CD4-positive, alpha-beta memory T cell (primary cell): ENCODE data around the gene KLRB1. TPM values are rescaled to one million over a fixed set of nuclear protein-coding genes. Genes with fewer than 3 reads are reported as not detected.
"Not testable (repeated sequence)": the region's sequence is repeated elsewhere in the genome, so short reads cannot be mapped to it uniquely, and the experiment has no call there.

Source experiments
- CTCF ChIA-PET: fragments of 350-600 bp; sonication (Branson Sonifier 250); formaldehyde crosslinking; loops from one replicate; lab custom pipeline; 2021; ENCODE audit warnings: inconsistent platforms; ENCODE audit not compliant: partially characterized antibody; lab: Charles Lee
- POLR2A ChIA-PET: fragments of 350-600 bp; sonication (Branson Sonifier 250); formaldehyde crosslinking; loops from one replicate; lab custom pipeline; 2021; ENCODE audit not compliant: partially characterized antibody; lab: Charles Lee
- DNase-seq, 5 donors: peaks; one replicate each; pipeline versions ENCODE4 v3.0.0 to v3.0.0-alpha.2; 2020 to 2022; ENCODE audit warnings: mixed read lengths in 1 of 5
- H3K27ac ChIP-seq: one replicate; pipeline ENCODE4 v1.7.0; 2013; ENCODE audit warnings: low read depth, low read length
- H3K27me3 ChIP-seq: 2 replicates; pipeline ENCODE4 v1.7.0; 2013; ENCODE audit warnings: mild to moderate bottlenecking, low read length, moderate library complexity; ENCODE audit not compliant: insufficient read depth
- H3K36me3 ChIP-seq: 2 replicates; pipeline ENCODE4 v1.7.0; 2013; ENCODE audit warnings: mild to moderate bottlenecking, low read length, moderate library complexity; ENCODE audit not compliant: insufficient read depth
- H3K4me1 ChIP-seq: 2 replicates; pipeline ENCODE4 v1.7.0; 2013; ENCODE audit warnings: mild to moderate bottlenecking, low read length, moderate library complexity; ENCODE audit not compliant: insufficient read depth
- H3K4me3 ChIP-seq, 2 donors: one replicate each; pipeline ENCODE4 v1.7.0; 2013; ENCODE audit warnings: low read length in 2 of 2, mild to moderate bottlenecking in 1 of 2
- H3K9me3 ChIP-seq, 2 donors: one replicate each; pipeline ENCODE4 v1.7.0; 2013; ENCODE audit warnings: low read length in 2 of 2, control low read depth in 1 of 2; ENCODE audit not compliant: control insufficient read depth in 1 of 2
- H3K27ac Mint-ChIP-seq, 7 donors: one replicate each; pipeline ENCODE4 v1.8.0; 2020 to 2021; ENCODE audit warnings: mixed read lengths in 7 of 7, mild to moderate bottlenecking in 6 of 7, inconsistent platforms in 3 of 7, moderate library complexity in 3 of 7
- H3K27me3 Mint-ChIP-seq, 2 donors: one replicate each; pipeline ENCODE4 v1.8.0; 2020 to 2021; ENCODE audit warnings: mixed read lengths in 2 of 2
- H3K36me3 Mint-ChIP-seq, 2 donors: one replicate each; pipeline ENCODE4 v1.8.0; 2020 to 2021; ENCODE audit warnings: mixed read lengths in 2 of 2, inconsistent platforms in 1 of 2, mild to moderate bottlenecking in 1 of 2
- H3K4me1 Mint-ChIP-seq, 4 donors: one replicate each; pipeline ENCODE4 v1.8.0; 2020 to 2021; ENCODE audit warnings: mixed read lengths in 4 of 4, mild to moderate bottlenecking in 1 of 4
- H3K4me3 Mint-ChIP-seq, 8 donors: one replicate each; pipeline ENCODE4 v1.8.0; 2020 to 2021; ENCODE audit warnings: mixed read lengths in 8 of 8, mild to moderate bottlenecking in 7 of 8, moderate library complexity in 6 of 8, inconsistent platforms in 3 of 8
- H3K9me3 Mint-ChIP-seq, 8 donors: one replicate each; pipeline ENCODE4 v1.8.0; 2020 to 2021; ENCODE audit warnings: mixed read lengths in 8 of 8, mild to moderate bottlenecking in 5 of 8, inconsistent platforms in 3 of 8, moderate library complexity in 1 of 8
- intact Hi-C: fragments of 100-400 bp; cut with micrococcal nuclease; formaldehyde crosslinking; loops from one replicate; pipeline ENCODE4 v1.15.1; 2023
- polyA plus RNA-seq, 2 donors: library from polyadenylated mRNA; unstranded; fragments of 300-500 nt; fragmentation: Illumina TruSeq; gene quantifications; one replicate each; pipeline ENCODE4 v1.2.3, GENCODE V29; 2021
- total RNA-seq, 2 experiments: library from RNA; stranded (reverse); gene quantifications; one replicate each; pipeline ENCODE4 v1.2.3, GENCODE V29; 2021

The KLRB1 gene
- total and polyA plus RNA-seq, 4 experiments from 2014 or later: 62.2 to 196 (median 98.0) TPM

DNA sequence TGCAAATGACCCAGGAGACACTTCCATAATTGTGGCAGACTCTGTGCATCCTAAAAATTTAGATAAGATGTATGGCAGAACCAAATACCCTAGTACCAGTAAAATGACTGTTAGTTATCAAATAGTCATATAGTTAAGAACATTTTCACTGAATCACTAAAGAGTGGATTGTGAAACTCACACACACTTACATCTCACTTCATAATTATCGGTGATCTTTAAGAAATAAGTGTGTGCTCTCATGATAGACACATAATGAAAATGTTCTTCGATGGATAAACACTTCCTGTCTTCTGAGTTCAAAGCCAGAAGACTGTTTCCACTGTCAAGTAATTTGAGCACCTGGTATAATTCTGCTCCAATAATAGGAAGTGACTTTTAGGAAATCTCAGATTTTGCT lies 19.1 kb upstream of the KLRB1 start:
- Histone ChIP-seq H3K27ac (no peak overlapping the region), H3K27me3 (no peaks in the 10 kb centered on the region), H3K4me3 (no peak overlapping the region), H3K4me1 (peaks cover 8% of the 10 kb centered on the region), H3K36me3 (no peaks in the 10 kb centered on the region), H3K9me3 (no peaks in the 10 kb centered on the region)
- no peaks in the 10 kb centered on the region for H3K27me3 Mint-ChIP-seq
- CTCF ChIA-PET: no interaction called here
- POLR2A ChIA-PET: interaction anchor here (2.2 kb wide), 1 partner anchor 12 kb away, joined by 7 read pairs; no protein-coding TSS in a partner anchor
- H3K36me3 Mint-ChIP-seq: peaks cover 17 to 31% of the 10 kb centered on the region in 2 donors
- peaks cover 3 to 34% (median 21%) of the 10 kb centered on the region in 4 donors for H3K4me1 Mint-ChIP-seq
- no peak overlapping the region for H3K27ac Mint-ChIP-seq
- no peak overlapping the region for H3K4me3 Mint-ChIP-seq
- H3K9me3 Mint-ChIP-seq: peaks cover 0 to 27% (median 12%) of the 10 kb centered on the region in 8 donors
- no peak for DNase-seq
- intact Hi-C loops: no loop called here

DNA sequence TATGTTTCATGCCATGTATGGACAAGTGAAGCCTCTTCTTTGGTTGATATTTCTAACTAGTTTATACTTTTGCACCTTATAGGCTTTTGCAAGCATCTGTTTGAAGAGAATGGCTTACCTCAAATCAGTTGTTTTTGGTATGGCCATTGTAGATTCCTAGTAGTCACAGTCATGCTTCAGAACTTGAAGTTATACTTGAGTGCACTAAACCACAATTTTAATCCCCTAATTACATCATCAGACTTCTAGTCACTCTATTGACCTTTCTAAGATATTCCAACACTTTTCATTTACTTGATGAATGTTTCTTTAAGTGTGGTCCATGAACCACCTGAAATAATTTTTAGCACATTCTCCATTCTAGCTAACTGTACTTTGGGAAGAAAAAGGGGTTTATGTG lies 18.6 kb upstream of the KLRB1 start:
- no peak overlapping the region for H3K27ac ChIP-seq
- DNase-seq: no peak
- Mint-ChIP-seq H3K27me3 (no peaks in the 10 kb centered on the region), H3K27ac (peak overlapping the region in 1 of 7 donors; percentile 37), H3K36me3 (peaks cover 17 to 34% of the 10 kb centered on the region in 2 donors), H3K4me3 (no peak overlapping the region), H3K4me1 (peaks cover 3 to 30% (median 17%) of the 10 kb centered on the region in 4 donors), H3K9me3 (peaks cover 0 to 27% (median 12%) of the 10 kb centered on the region in 8 donors)
- intact Hi-C loops: no loop called here
- POLR2A ChIA-PET: interaction anchor here (1.2 to 2.2 kb wide), 3 partner anchors 11 to 124 kb away, joined by 3 to 8 read pairs (median 7); no protein-coding TSS in a partner anchor
- peaks cover 8% of the 10 kb centered on the region for H3K4me1 ChIP-seq
- CTCF ChIA-PET: no interaction called here
- no peaks in the 10 kb centered on the region for H3K36me3 ChIP-seq
- no peak overlapping the region for H3K4me3 ChIP-seq
- H3K27me3 ChIP-seq: no peaks in the 10 kb centered on the region
- H3K9me3 ChIP-seq: no peaks in the 10 kb centered on the region

DNA sequence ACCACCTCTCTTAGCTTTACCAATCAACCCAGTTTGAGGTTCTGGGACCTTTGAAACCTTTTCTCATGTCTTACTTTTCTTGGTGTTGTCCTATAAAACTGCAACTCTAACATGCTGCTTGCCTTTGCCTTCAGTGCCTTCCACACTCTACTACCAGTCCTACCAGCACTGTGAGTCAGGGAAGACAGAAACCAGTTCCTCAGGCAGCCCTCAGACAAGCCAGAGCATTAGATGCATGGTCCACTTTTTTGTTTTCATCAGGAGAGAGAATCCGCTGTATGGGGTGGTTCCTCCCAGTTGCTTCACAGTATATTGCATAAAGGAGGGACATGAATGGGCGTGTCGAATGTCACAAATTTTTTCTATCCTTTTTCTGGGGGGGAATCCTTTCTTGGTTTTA lies 17.3 kb upstream of the KLRB1 start:
- Mint-ChIP-seq H3K4me1 (peaks cover 5 to 25% (median 15%) of the 10 kb centered on the region in 4 donors), H3K36me3 (peaks cover 17 to 24% of the 10 kb centered on the region in 2 donors), H3K9me3 (peaks cover 0 to 27% (median 12%) of the 10 kb centered on the region in 8 donors), H3K4me3 (no peak overlapping the region), H3K27me3 (no peaks in the 10 kb centered on the region), H3K27ac (peak overlapping the region in 3 of 7 donors; percentile 9 to 43 (median 29))
- H3K36me3 ChIP-seq: no peaks in the 10 kb centered on the region
- peaks cover 10% of the 10 kb centered on the region for H3K4me1 ChIP-seq
- POLR2A ChIA-PET: interaction anchor here (1.2 to 2.2 kb wide), 3 partner anchors 10 to 125 kb away, joined by 3 to 8 read pairs (median 7); no protein-coding TSS in a partner anchor
- H3K27ac ChIP-seq: no peak overlapping the region
- H3K4me3 ChIP-seq: no peak overlapping the region
- no peak for DNase-seq
- H3K27me3 ChIP-seq: no peaks in the 10 kb centered on the region
- no peaks in the 10 kb centered on the region for H3K9me3 ChIP-seq
- CTCF ChIA-PET: interaction anchor here (0.6 to 1.9 kb wide), 6 partner anchors 8 to 150 kb away, joined by 3 to 14 read pairs (median 4); no protein-coding TSS in a partner anchor
- intact Hi-C loops: no loop called here

DNA sequence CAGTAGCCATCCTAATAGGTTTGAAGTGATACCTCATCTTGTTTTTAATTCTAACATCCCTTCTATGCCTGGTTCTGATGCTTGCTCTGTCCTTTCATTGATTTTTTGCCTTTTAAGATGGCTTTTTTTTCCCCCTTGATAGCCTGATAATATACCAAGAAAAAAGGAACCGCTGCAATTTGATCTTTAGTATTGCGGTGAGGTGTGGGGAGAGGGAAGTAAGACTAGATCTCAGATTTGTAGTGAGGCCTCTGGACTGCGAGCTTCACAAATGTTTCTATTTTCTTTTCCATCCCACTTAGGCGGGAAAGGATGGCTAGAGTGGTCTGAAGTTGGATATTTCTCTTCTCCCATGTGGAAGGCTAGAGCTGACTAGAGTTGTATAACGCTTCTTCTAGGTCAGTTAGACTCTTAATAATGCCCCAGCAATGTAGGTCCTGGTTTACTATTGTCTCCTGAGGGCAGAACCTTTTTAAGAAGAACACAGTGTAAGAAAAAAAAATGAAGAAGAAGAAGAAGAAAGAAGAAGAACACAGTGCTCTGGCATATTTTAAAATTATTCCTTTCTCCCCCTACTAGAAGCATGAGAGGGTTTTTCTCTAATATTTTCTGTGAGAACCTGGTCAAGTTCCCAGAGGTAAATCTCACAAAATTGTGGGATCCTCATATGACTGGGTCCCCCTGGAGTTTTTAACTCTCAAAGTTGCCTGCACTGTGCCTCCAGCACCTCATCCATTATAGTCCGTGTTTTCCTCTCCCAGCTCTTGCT lies 11.9 kb upstream of the KLRB1 start:
- peaks cover 11 to 13% of the 10 kb centered on the region in 2 donors for H3K36me3 Mint-ChIP-seq
- intact Hi-C loops: loop anchor here (10.0 kb wide), 1 partner anchor 595 kb away; the partner anchor contains the start of gene GABARAPL1

DNA sequence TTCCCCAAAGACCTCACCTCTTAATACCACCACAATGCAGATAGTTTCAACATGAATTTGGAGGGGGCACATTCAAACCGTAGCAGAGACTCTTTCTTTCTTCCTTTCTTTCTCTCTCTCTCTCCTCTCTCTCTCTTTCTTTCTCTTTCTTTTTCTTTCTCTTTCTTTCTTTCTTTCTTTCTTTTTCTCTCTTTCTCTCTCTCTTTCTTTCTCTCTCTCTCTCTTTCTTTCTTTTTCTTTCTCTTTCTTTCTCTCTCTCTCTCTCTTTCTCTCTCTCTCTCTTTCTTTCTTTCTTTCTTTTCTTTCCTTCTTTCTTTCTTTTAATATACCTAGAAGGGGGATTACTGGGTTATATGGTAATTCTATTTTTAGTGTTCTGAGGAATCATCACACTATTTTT lies 11.2 kb upstream of the KLRB1 start:
- not testable (repeated sequence) for H3K9me3 ChIP-seq, H3K27me3 Mint-ChIP-seq, H3K27me3 ChIP-seq, H3K27ac ChIP-seq, H3K36me3 ChIP-seq, H3K4me3 ChIP-seq, DNase-seq, H3K36me3 Mint-ChIP-seq
- H3K4me1 Mint-ChIP-seq: peaks cover 35 to 64% (median 47%) of the 10 kb centered on the region in 4 donors
- peak overlapping the region; percentile 69 to 100 (median 82) for H3K27ac Mint-ChIP-seq
- intact Hi-C loops: loop anchor here (10.0 kb wide), 1 partner anchor 596 kb away; the partner anchor contains the start of gene GABARAPL1
- H3K4me3 Mint-ChIP-seq: peak overlapping the region in 3 of 8 donors; percentile 31 to 48 (median 40)
- H3K4me1 ChIP-seq: peaks cover 53% of the 10 kb centered on the region
- H3K9me3 Mint-ChIP-seq: peaks cover 0 to 15% (median 2%) of the 10 kb centered on the region in 8 donors
- ChIA-PET CTCF (interaction anchor here (2.2 kb wide), 1 partner anchor 124 kb away, joined by 6 read pairs; no protein-coding TSS in a partner anchor), POLR2A (interaction anchor here (0.6 kb wide), 1 partner anchor 29 kb away, joined by 3 read pairs; no protein-coding TSS in a partner anchor)

More for the DNA sequence above, 11.9 kb upstream of the KLRB1 start:
- peaks cover 50% of the 10 kb centered on the region for H3K4me1 ChIP-seq
- DNase-seq: no peak
- H3K4me3 ChIP-seq: no peak overlapping the region
- H3K4me3 Mint-ChIP-seq: peak overlapping the region in 3 of 8 donors; percentile 3 to 48 (median 31)
- ChIA-PET POLR2A (interaction anchor here (0.6 kb wide), 1 partner anchor 28 kb away, joined by 3 read pairs; no protein-coding TSS in a partner anchor), CTCF (interaction anchor here (1.0 kb wide), 1 partner anchor 75 kb away, joined by 3 read pairs; no protein-coding TSS in a partner anchor)
- no peaks in the 10 kb centered on the region for H3K36me3 ChIP-seq
- peak overlapping the region; percentile 69 to 100 (median 84) for H3K27ac Mint-ChIP-seq
- H3K9me3 Mint-ChIP-seq: peaks cover 0 to 21% (median 6%) of the 10 kb centered on the region in 8 donors
- H3K27me3 Mint-ChIP-seq: no peaks in the 10 kb centered on the region
- H3K9me3 ChIP-seq: no peaks in the 10 kb centered on the region
- no peak overlapping the region for H3K27ac ChIP-seq
- peaks cover 33 to 57% (median 43%) of the 10 kb centered on the region in 4 donors for H3K4me1 Mint-ChIP-seq
- H3K27me3 ChIP-seq: no peaks in the 10 kb centered on the region

DNA sequence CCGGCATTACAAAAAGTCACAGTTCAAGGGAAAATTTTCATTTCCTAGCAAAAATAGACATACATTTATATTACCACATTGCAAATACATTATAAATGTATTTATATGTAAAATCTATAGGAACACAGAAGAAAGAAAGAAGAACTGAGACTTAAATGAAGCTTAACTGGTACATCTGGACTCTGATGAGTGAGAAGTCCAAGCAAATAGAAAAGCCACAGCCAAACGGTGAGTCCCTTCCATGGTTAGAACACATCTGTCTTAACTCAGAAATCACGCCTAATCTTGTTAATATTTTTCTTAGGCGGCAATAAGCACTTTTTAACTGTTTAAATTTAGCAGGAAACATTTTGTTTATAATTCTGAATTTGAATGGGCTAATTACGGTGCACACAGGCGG lies 9.4 kb upstream of the KLRB1 start:
- peaks cover 53% of the 10 kb centered on the region for H3K4me1 ChIP-seq
- H3K9me3 ChIP-seq: no peaks in the 10 kb centered on the region
- no peaks in the 10 kb centered on the region for H3K27me3 Mint-ChIP-seq
- peaks cover 50 to 82% (median 62%) of the 10 kb centered on the region in 4 donors for H3K4me1 Mint-ChIP-seq
- H3K9me3 Mint-ChIP-seq: peaks cover 0 to 11% (median 4%) of the 10 kb centered on the region in 8 donors
- H3K4me3 ChIP-seq: no peak overlapping the region
- intact Hi-C loops: loop anchor here (10.0 kb wide), 1 partner anchor 598 kb away; the partner anchor contains the start of gene GABARAPL1
- ChIA-PET POLR2A (interaction anchor here (1.4 to 3.6 kb wide), 2 partner anchors 31 to 91 kb away, joined by 4 to 48 read pairs; no protein-coding TSS in a partner anchor), CTCF (interaction anchor here (1.3 to 2.8 kb wide), 6 partner anchors 7 to 126 kb away, joined by 3 to 10 read pairs (median 6); no protein-coding TSS in a partner anchor)
- H3K4me3 Mint-ChIP-seq: peak overlapping the region in 1 of 8 donors; percentile 36
- H3K27me3 ChIP-seq: no peaks in the 10 kb centered on the region
- peak overlapping the region; percentile 21 to 100 (median 80) for H3K27ac Mint-ChIP-seq
- no peak for DNase-seq
- peak overlapping the region; percentile 4 for H3K27ac ChIP-seq
- peaks cover 3 to 4% of the 10 kb centered on the region in 2 donors for H3K36me3 Mint-ChIP-seq
- H3K36me3 ChIP-seq: no peaks in the 10 kb centered on the region
